BE2C (cell line): ENCODE measurements around the gene TMEM95.
"Not testable (repeated sequence)": the region's sequence is repeated elsewhere in the genome, so short reads cannot be mapped to it uniquely, and the experiment has no call there.

Experiments used
- DNase-seq: peaks from one replicate; pipeline ENCODE4 v3.0.0-alpha.2; 2020
- H3K27me3 ChIP-seq: fragments of 250-450 bp; sonication (Bioruptor Pico); 2 replicates; pipeline ENCODE4 v1.5.1; 2020; ENCODE audit warnings: mild to moderate bottlenecking
- H3K36me3 ChIP-seq: fragments of 250-450 bp; sonication (Bioruptor Pico); 2 replicates; pipeline ENCODE4 v1.5.1; 2020; ENCODE audit warnings: mild to moderate bottlenecking
- H3K4me1 ChIP-seq: fragments of 250-450 bp; sonication (Bioruptor Pico); 2 replicates; pipeline ENCODE4 v1.5.1; 2020
- H3K4me3 ChIP-seq: 2 replicates; pipeline ENCODE4 v1.5.1; 2011; ENCODE audit warnings: low read depth, low read length
- H3K9me3 ChIP-seq: fragments of 250-450 bp; sonication (Bioruptor Pico); 2 replicates; pipeline ENCODE4 v1.5.1; 2020
- TF ChIP-seq, protein P1 (sequence below): IDR thresholded peaks from 2 replicates; pipeline ENCODE4 v1.5.1; 2012; ENCODE audit warnings: mild to moderate bottlenecking, low read depth, low read length

TMEM95 gene

GRCh38 chr17:7328009-7328408 is 26.9 kb upstream of the TMEM95 start:
- no peak for DNase-seq
- Histone ChIP-seq H3K27me3 (no peaks in the 10 kb centered on the region), H3K4me3 (peak overlapping the region; percentile 80), H3K36me3 (peaks cover 11% of the 10 kb centered on the region), H3K4me1 (no peaks in the 10 kb centered on the region), H3K9me3 (no peaks in the 10 kb centered on the region)
- TF ChIP-seq, protein P1, sequence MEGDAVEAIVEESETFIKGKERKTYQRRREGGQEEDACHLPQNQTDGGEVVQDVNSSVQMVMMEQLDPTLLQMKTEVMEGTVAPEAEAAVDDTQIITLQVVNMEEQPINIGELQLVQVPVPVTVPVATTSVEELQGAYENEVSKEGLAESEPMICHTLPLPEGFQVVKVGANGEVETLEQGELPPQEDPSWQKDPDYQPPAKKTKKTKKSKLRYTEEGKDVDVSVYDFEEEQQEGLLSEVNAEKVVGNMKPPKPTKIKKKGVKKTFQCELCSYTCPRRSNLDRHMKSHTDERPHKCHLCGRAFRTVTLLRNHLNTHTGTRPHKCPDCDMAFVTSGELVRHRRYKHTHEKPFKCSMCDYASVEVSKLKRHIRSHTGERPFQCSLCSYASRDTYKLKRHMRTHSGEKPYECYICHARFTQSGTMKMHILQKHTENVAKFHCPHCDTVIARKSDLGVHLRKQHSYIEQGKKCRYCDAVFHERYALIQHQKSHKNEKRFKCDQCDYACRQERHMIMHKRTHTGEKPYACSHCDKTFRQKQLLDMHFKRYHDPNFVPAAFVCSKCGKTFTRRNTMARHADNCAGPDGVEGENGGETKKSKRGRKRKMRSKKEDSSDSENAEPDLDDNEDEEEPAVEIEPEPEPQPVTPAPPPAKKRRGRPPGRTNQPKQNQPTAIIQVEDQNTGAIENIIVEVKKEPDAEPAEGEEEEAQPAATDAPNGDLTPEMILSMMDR, result no peak

- Histone ChIP-seq H3K36me3 (peaks cover 2% of the 10 kb centered on the region), H3K4me3 (peak within 1 kb of the TSS; percentile 80), H3K9me3 (no peaks in the 10 kb centered on the region), H3K27me3 (no peaks in the 10 kb centered on the region), H3K4me1 (no peaks in the 10 kb centered on the region)
- no peak for DNase-seq
- TF ChIP-seq, protein P1, result no peak
Observed at GRCh38 chr17:7328840-7329373, 26.0 kb upstream of the TMEM95 start, which contains the start of gene NEURL4. Gene NEURL4, minus strand, starts transcription at chr17:7329335. Its CDS starts 23 bp downstream, at chr17:7329312.

DNA sequence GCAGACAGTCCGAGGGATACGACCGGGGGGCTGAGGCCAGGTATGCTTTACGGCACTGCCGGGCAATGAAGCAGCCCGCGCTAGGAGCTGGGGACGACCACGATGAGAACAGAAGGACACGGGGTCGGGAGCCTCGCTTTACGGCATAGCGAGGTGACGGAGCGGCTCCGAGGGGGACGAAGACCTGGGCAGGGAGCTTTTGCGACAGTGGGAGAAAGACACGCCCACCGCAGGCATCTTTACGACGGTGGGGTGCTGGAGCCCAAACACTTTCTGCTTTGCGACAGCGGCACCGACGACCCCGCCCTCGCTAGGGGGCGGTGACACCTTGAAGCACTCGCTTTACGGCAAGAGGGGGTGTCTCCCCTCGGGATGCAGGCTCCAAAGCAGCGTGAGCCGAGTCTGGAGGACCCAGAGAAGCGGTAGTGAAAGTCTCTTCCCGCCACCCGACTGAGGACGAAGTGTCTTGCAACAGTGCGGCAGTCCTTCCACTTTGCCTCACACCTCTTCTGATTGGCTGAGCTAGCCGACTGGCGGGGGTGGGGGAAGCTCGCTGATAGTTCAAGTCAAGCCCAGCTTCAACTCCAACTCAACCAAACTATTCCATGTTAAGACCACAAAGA is 25.5 kb upstream of the TMEM95 start:
- TF ChIP-seq, protein P1, result no peak
- Histone ChIP-seq H3K27me3 (no peaks in the 10 kb centered on the region), H3K36me3 (no peaks in the 10 kb centered on the region; the same call in 1 of the 2 replicates), H3K4me3 (peak overlapping the region; percentile 80), H3K9me3 (no peaks in the 10 kb centered on the region), H3K4me1 (no peaks in the 10 kb centered on the region)
- peak; percentile 93 for DNase-seq

DNA sequence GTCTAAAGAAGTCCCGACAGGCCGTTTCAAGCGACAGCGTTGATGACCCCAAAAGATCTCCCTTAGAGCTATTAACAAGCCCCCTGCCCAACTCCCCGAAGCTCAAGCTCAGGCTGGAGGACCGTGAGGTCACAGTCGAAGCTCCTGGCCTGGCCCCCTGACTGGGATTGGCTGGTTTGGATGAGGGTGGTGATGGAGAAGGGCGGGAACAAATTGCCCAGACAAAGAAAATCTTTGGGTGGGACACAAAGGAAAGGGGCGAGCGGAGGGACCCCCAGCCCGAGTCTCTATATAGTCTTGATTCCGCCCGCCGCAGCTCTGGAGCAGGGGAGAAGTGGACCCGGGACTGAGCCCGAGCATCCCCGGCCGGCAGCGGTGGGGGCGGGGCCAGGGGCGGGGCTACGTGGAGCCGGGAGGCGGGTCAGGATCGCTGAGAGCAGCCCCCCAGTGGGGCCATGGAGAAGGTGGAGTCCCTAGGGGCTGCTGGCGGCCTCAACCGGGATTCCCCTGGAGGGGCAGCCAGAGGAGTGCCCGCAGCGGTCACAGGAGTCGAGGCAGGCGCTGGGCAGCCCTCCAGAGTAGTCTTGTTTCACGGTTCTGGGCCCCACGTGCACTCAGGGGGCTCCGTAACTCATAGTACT is 24.8 kb upstream of the TMEM95 start:
- H3K9me3 ChIP-seq, result no peaks in the 10 kb centered on the region
- H3K4me3 ChIP-seq, result peak overlapping the region; percentile 80
- peak; percentile 84 for DNase-seq
- H3K27me3 ChIP-seq, result no peaks in the 10 kb centered on the region
- TF ChIP-seq, protein P1, result no peak
- no peaks in the 10 kb centered on the region for H3K4me1 ChIP-seq
- no peaks in the 10 kb centered on the region for H3K36me3 ChIP-seq

DNA sequence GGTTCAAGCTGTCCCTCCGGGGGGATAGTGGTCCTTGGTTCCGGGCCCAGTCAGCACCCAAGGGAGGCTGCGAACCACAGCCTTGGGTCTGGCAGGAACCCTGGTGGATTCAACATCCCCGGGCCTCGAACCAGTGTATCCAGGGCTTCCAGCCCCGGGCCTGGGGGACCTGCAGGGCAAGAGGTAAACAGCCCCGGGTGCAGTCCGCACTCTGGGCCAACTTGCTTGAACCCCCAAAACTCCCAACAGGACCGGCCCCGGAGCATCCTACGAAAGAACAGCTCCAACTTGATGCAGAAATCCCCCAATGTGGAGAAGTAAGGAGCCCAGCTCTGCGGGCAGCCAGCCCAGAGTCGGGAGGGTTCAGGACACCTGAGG is 24.3 kb upstream of the TMEM95 start:
- TF ChIP-seq, protein P1, result no peak
- Histone ChIP-seq H3K36me3 (no peaks in the 10 kb centered on the region), H3K27me3 (no peaks in the 10 kb centered on the region), H3K4me1 (no peaks in the 10 kb centered on the region), H3K9me3 (no peaks in the 10 kb centered on the region), H3K4me3 (peak overlapping the region; percentile 80)
- DNase-seq, result no peak

DNA sequence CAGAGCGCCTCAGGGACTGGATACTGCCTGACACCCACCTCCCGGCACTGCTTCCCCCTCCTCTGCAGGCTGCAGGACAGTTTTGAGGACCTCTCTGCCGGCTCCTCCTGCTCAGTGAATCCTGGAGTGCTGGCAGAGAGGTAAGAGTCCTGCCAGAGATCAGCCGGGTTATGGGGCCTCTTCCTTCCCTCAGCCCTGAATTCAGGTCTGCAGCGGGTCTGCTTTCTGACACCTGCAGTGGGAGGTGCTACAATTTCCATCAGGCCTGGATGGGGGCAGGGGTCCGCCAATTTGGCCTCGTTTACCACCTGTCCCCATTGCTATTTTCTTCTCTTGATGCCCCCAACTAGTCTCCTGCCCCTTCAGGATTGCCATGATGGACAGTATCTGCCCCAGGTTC is 22.8 kb upstream of the TMEM95 start:
- H3K4me1 ChIP-seq, result no peaks in the 10 kb centered on the region
- TF ChIP-seq, protein P1, result no peak
- no peak for DNase-seq
- H3K4me3 ChIP-seq, result no peak overlapping the region
- H3K27me3 ChIP-seq, result no peaks in the 10 kb centered on the region
- H3K9me3 ChIP-seq, result no peaks in the 10 kb centered on the region
- no peaks in the 10 kb centered on the region for H3K36me3 ChIP-seq

GRCh38 chr17:7332600-7333069 is 22.3 kb upstream of the TMEM95 start:
- not testable (repeated sequence) for H3K27me3 ChIP-seq, H3K4me1 ChIP-seq, H3K4me3 ChIP-seq, H3K9me3 ChIP-seq, H3K36me3 ChIP-seq, DNase-seq
